ENCODE data around the gene CRYGB. TPM values are rescaled to one million over a fixed set of nuclear protein-coding genes. Genes with fewer than 3 reads are reported as not detected.

CRYGB gene
- total RNA-seq, 1 experiment from 2014 or later: not detected

- BruUV-seq (replicated peaks): no TSS peak
- intact Hi-C loops (cut with micrococcal nuclease): no loop called here
- Mint-ChIP-seq H3K27me3 (ENCODE audit: insufficient read depth, unreplicated experiment) (no peaks in the 10 kb centered on the region), H3K4me1 (ENCODE audit: insufficient read depth, unreplicated experiment) (peaks cover under 1% of the 10 kb centered on the region), H3K36me3 (ENCODE audit: insufficient read depth, unreplicated experiment) (no peaks in the 10 kb centered on the region), H3K9me3 (ENCODE audit: unreplicated experiment) (peaks cover 11% of the 10 kb centered on the region), H3K4me3 (ENCODE audit: unreplicated experiment) (no peak overlapping the region), H3K27ac (ENCODE audit: low read depth, unreplicated experiment) (no peak overlapping the region)
- no peak for DNase-seq (ENCODE audit: unreplicated experiment)
- CTCF ChIA-PET: no interaction called here
- POLR2A ChIA-PET: no interaction called here
- no peak for TF ChIP-seq CTCF (IDR thresholded peaks at IDR 0.05; ENCODE audit: unreplicated experiment)
Measured at GRCh38 chr2:208136716-208137094, 9.3 kb downstream of the CRYGB start.

- CTCF ChIA-PET: interaction anchor here (0.6 to 0.7 kb wide), 2 partner anchors 8 to 120 kb away, joined by 3 read pairs; no protein-coding TSS in a partner anchor
- no peak for DNase-seq (ENCODE audit: unreplicated experiment)
- no TSS peak for BruUV-seq (replicated peaks)
- no peak overlapping the region for H3K27ac Mint-ChIP-seq (ENCODE audit: low read depth, unreplicated experiment)
- H3K27me3 Mint-ChIP-seq (ENCODE audit: insufficient read depth, unreplicated experiment): no peaks in the 10 kb centered on the region
- H3K9me3 Mint-ChIP-seq (ENCODE audit: unreplicated experiment): peaks cover 11% of the 10 kb centered on the region
- POLR2A ChIA-PET: no interaction called here
- intact Hi-C loops (cut with micrococcal nuclease): no loop called here
- TF ChIP-seq CTCF (IDR thresholded peaks at IDR 0.05; ENCODE audit: unreplicated experiment): no peak
- H3K4me1 Mint-ChIP-seq (ENCODE audit: insufficient read depth, unreplicated experiment): peaks cover 1% of the 10 kb centered on the region
- H3K36me3 Mint-ChIP-seq (ENCODE audit: insufficient read depth, unreplicated experiment): no peaks in the 10 kb centered on the region
- H3K4me3 Mint-ChIP-seq (ENCODE audit: unreplicated experiment): no peak overlapping the region
Measured at GRCh38 chr2:208135794-208136715, 9.9 kb downstream of the CRYGB start.

- Mint-ChIP-seq H3K36me3 (ENCODE audit: insufficient read depth, unreplicated experiment) (no peaks in the 10 kb centered on the region), H3K27me3 (ENCODE audit: insufficient read depth, unreplicated experiment) (no peaks in the 10 kb centered on the region), H3K27ac (ENCODE audit: low read depth, unreplicated experiment) (no peak overlapping the region), H3K9me3 (ENCODE audit: unreplicated experiment) (peaks cover 11% of the 10 kb centered on the region), H3K4me1 (ENCODE audit: insufficient read depth, unreplicated experiment) (peaks cover 11% of the 10 kb centered on the region), H3K4me3 (ENCODE audit: unreplicated experiment) (no peak overlapping the region)
- CTCF ChIA-PET: interaction anchor here (0.6 to 0.7 kb wide), 3 partner anchors 24 to 133 kb away, joined by 3 read pairs; no protein-coding TSS in a partner anchor
- no TSS peak for BruUV-seq (replicated peaks)
- intact Hi-C loops (cut with micrococcal nuclease): no loop called here
- no peak for DNase-seq (ENCODE audit: unreplicated experiment)
- POLR2A ChIA-PET: no interaction called here
- TF ChIP-seq CTCF (IDR thresholded peaks at IDR 0.05; ENCODE audit: unreplicated experiment): no peak
Measured at GRCh38 chr2:208134928-208135586, 10.9 kb downstream of the CRYGB start.

- no peak for TF ChIP-seq CTCF (IDR thresholded peaks at IDR 0.05; ENCODE audit: unreplicated experiment)
- Mint-ChIP-seq H3K27ac (ENCODE audit: low read depth, unreplicated experiment) (peak overlapping the region; percentile 22), H3K4me3 (ENCODE audit: unreplicated experiment) (no peak overlapping the region), H3K4me1 (ENCODE audit: insufficient read depth, unreplicated experiment) (peaks cover 16% of the 10 kb centered on the region), H3K27me3 (ENCODE audit: insufficient read depth, unreplicated experiment) (no peaks in the 10 kb centered on the region), H3K9me3 (ENCODE audit: unreplicated experiment) (no peaks in the 10 kb centered on the region), H3K36me3 (ENCODE audit: insufficient read depth, unreplicated experiment) (no peaks in the 10 kb centered on the region)
- ChIA-PET CTCF (interaction anchor here (0.5 to 2.1 kb wide), 3 partner anchors 11 to 47 kb away, joined by 4 to 9 read pairs (median 5); no protein-coding TSS in a partner anchor), POLR2A (interaction anchor here (0.7 kb wide), 2 partner anchors 23 to 1800 kb away, joined by 3 read pairs; no protein-coding TSS in a partner anchor)
- no TSS peak for BruUV-seq (replicated peaks)
- DNase-seq (ENCODE audit: unreplicated experiment): no peak
- intact Hi-C loops (cut with micrococcal nuclease): no loop called here
Measured at GRCh38 chr2:208130712-208131110, 15.2 kb downstream of the CRYGB start.

All from MCF 10A (cell line).